ENCODE measurements around the gene ANGEL1. TPM values are rescaled to one million over a fixed set of nuclear protein-coding genes. Genes with fewer than 3 reads are reported as not detected.

ANGEL1 gene
- total RNA-seq, 1 experiment from 2014 or later, result 19.9 TPM

DNA sequence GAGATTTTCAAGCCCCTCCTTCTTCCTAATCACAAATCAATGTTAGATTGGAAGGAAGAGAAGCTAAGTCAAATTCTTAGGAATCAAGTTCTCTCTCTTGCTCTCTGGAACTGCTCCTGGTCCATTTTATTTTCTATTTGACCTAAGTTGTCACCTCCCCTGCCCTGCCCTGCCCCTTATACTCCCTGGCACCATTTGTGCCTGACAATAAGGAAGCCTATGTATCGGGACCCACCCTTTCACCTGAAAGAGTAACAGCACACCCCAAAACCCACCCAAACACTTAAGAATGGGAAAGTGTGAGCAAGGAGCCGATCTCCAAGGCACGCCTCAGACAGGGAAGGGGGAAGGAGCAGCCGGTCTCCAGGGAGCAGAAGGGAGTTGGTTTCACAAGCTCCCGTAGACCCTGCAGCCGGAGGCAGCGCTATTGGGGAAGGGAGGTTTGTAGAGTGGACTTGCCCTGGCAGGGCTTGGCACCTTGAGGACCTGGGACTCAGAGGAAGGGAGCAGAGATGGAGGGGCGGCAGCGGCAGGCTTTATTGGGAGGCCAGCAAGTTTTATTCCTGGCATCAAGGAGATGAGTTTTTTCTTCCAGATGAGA lies 15.1 kb upstream of the ANGEL1 start:
- ChIA-PET CTCF (no interaction called here), POLR2A (ENCODE audit: low non-redundant PET) (interaction anchor here (0.6 kb wide), 1 partner anchor 31 kb away, joined by 10 read pairs; no protein-coding TSS in a partner anchor)
- no TSS peak for BruUV-seq (replicated peaks)
- H3K27ac ChIP-seq (ENCODE audit: low read depth, low read length, poor library complexity, severe bottlenecking), result no peak overlapping the region
- no peaks in the 10 kb centered on the region for H3K9me3 ChIP-seq (ENCODE audit: low read depth, low read length, poor library complexity, severe bottlenecking)
- no peaks in the 10 kb centered on the region for H3K27me3 ChIP-seq (replicated peaks; ENCODE audit: insufficient read depth, low read depth, low read length, poor library complexity)
- H3K36me3 ChIP-seq (ENCODE audit: insufficient read depth, low read length, poor library complexity, severe bottlenecking), result no peaks in the 10 kb centered on the region
- H3K4me1 ChIP-seq (ENCODE audit: insufficient read depth, low read length, poor library complexity, severe bottlenecking), result no peaks in the 10 kb centered on the region
- TF ChIP-seq EZH2 (IDR thresholded peaks at IDR 0.05; ENCODE audit: borderline replicate concordance, low read depth, low read length, poor library complexity, severe bottlenecking) (no peak), CTCF (conservative IDR thresholded peaks at IDR 0.05; ENCODE audit: low read depth, low read length) (no peak)
- no peak for DNase-seq (ENCODE audit: low spot score)
- no peak overlapping the region for H3K4me3 ChIP-seq (ENCODE audit: low read depth, low read length, poor library complexity, severe bottlenecking)
- intact Hi-C loops (cut with micrococcal nuclease; ENCODE audit: unreplicated experiment), result no loop called here

DNA sequence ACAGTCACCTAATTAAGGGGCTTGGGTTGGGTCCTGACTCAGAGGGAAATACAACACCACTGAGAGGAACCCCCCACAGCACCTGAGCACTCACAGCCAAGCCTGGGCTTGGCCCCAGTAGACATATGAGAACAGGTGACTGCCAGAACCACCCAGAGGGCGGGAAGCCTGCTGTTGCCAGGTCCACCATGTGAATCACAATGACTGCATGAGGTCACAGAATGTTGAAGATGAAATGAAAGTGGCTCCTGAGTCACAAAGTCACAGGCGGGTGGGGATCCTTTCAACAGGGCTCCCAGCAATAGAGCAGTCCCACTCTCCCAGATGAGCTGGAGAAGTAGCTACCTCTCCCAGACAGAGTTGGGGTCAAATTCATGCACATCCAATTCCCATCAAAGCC lies 13.4 kb upstream of the ANGEL1 start, which contains the start of gene LRRC74A:
Gene LRRC74A (plus strand): TSS at position 287 of the 400 bp plus-strand sequence. CDS start 290 bp downstream, outside the sequence.
- TF ChIP-seq CTCF (conservative IDR thresholded peaks at IDR 0.05; ENCODE audit: low read depth, low read length) (no peak), EZH2 (IDR thresholded peaks at IDR 0.05; ENCODE audit: borderline replicate concordance, low read depth, low read length, poor library complexity, severe bottlenecking) (no peak)
- H3K27ac ChIP-seq (ENCODE audit: low read depth, low read length, poor library complexity, severe bottlenecking), result no peak within 1 kb of the TSS
- BruUV-seq (replicated peaks), result no TSS peak
- ChIA-PET CTCF (no interaction called here), POLR2A (ENCODE audit: low non-redundant PET) (no interaction called here)
- DNase-seq (ENCODE audit: low spot score), result no peak
- H3K9me3 ChIP-seq (ENCODE audit: low read depth, low read length, poor library complexity, severe bottlenecking), result no peaks in the 10 kb centered on the region
- H3K4me1 ChIP-seq (ENCODE audit: insufficient read depth, low read length, poor library complexity, severe bottlenecking), result no peaks in the 10 kb centered on the region
- H3K27me3 ChIP-seq (replicated peaks; ENCODE audit: insufficient read depth, low read depth, low read length, poor library complexity), result no peaks in the 10 kb centered on the region
- no peaks in the 10 kb centered on the region for H3K36me3 ChIP-seq (ENCODE audit: insufficient read depth, low read length, poor library complexity, severe bottlenecking)
- intact Hi-C loops (cut with micrococcal nuclease; ENCODE audit: unreplicated experiment), result no loop called here
- no peak within 1 kb of the TSS for H3K4me3 ChIP-seq (ENCODE audit: low read depth, low read length, poor library complexity, severe bottlenecking)

- intact Hi-C loops (cut with micrococcal nuclease; ENCODE audit: unreplicated experiment), result no loop called here
- Histone ChIP-seq H3K27me3 (replicated peaks; ENCODE audit: insufficient read depth, low read depth, low read length, poor library complexity) (peaks cover 12% of the 10 kb centered on the region), H3K27ac (ENCODE audit: low read depth, low read length, poor library complexity, severe bottlenecking) (no peak overlapping the region), H3K9me3 (ENCODE audit: low read depth, low read length, poor library complexity, severe bottlenecking) (no peaks in the 10 kb centered on the region), H3K36me3 (ENCODE audit: insufficient read depth, low read length, poor library complexity, severe bottlenecking) (no peaks in the 10 kb centered on the region), H3K4me3 (ENCODE audit: low read depth, low read length, poor library complexity, severe bottlenecking) (no peak overlapping the region), H3K4me1 (ENCODE audit: insufficient read depth, low read length, poor library complexity, severe bottlenecking) (no peaks in the 10 kb centered on the region)
- ChIA-PET POLR2A (ENCODE audit: low non-redundant PET) (no interaction called here), CTCF (no interaction called here)
- TF ChIP-seq CTCF (conservative IDR thresholded peaks at IDR 0.05; ENCODE audit: low read depth, low read length) (no peak), EZH2 (IDR thresholded peaks at IDR 0.05; ENCODE audit: borderline replicate concordance, low read depth, low read length, poor library complexity, severe bottlenecking) (no peak)
- DNase-seq (ENCODE audit: low spot score), result no peak
- BruUV-seq (replicated peaks), result no TSS peak
These were observed 8.0 kb upstream of the ANGEL1 start for GRCh38 chr14:76820700-76821099.
